B cell (primary cell): ENCODE results near the gene CHD9NB. TPM values are rescaled to one million over a fixed set of nuclear protein-coding genes. Genes with fewer than 3 reads are reported as not detected.

Experiments used
- ATAC-seq: fragments of 200-7000 bp; cut with Tn5 transposase; one replicate; pipeline ENCODE4 v1.10.0; 2021; ENCODE audit warnings: low read depth, mild to moderate bottlenecking, moderate number of reproducible peaks, moderate library complexity
- CTCF ChIA-PET: fragments of 350-600 bp; sonication (Branson Sonifier 250); formaldehyde crosslinking; loops from one replicate; lab custom pipeline; 2021; ENCODE audit warnings: antibody characterized with exemption, inconsistent platforms; lab: Charles Lee
- POLR2A ChIA-PET: fragments of 350-600 bp; sonication (Branson Sonifier 250); formaldehyde crosslinking; loops from one replicate; lab custom pipeline; 2021; ENCODE audit warnings: antibody characterized with exemption; lab: Charles Lee
- DNase-seq: peaks from one replicate; pipeline ENCODE4 v3.0.0; 2013
- H2AFZ ChIP-seq: 2 replicates; pipeline ENCODE4 v1.6.1; 2012; ENCODE audit warnings: mild to moderate bottlenecking, low read depth, low read length; ENCODE audit not compliant: insufficient read depth, poor library complexity, severe bottlenecking
- H3K27ac ChIP-seq, 2 donors: 1 replicate in 1 of 2; 2 replicates in 1 of 2; pipeline ENCODE4 v1.5.1; 2012 to 2013; ENCODE audit warnings: low read length in 2 of 2, mild to moderate bottlenecking in 2 of 2, moderate library complexity in 1 of 2
- H3K27me3 ChIP-seq, 4 experiments: fragments of 200-600 bp in 1 of 4; sonication (generic) in 1 of 4; replicated peaks in 1 of 4; 1 replicate in 2 of 4; 2 replicates in 2 of 4; pipeline versions ENCODE4 v1.6.1 to v1.7.0; 2013 to 2016; ENCODE audit warnings: low read length in 3 of 4, mild to moderate bottlenecking in 2 of 4, mixed read lengths in 1 of 4, moderate library complexity in 1 of 4; ENCODE audit not compliant: insufficient read depth in 4 of 4, control insufficient read depth in 3 of 4; ENCODE audit errors: control extremely low read depth in 1 of 4
- H3K36me3 ChIP-seq, 2 experiments: replicated peaks in 1 of 2; 1 replicate in 1 of 2; 2 replicates in 1 of 2; pipeline versions ENCODE4 v1.6.1 to v1.7.1; 2013; ENCODE audit warnings: low read length in 1 of 2; ENCODE audit not compliant: insufficient read depth in 2 of 2, control insufficient read depth in 1 of 2; ENCODE audit errors: control extremely low read depth in 1 of 2, extremely low read depth in 1 of 2
- H3K4me1 ChIP-seq, 2 donors: fragments of 200-600 bp in 1 of 2; sonication (generic) in 1 of 2; 1 replicate in 1 of 2; 2 replicates in 1 of 2; pipeline versions ENCODE4 v1.5.1 to v1.6.1; 2013 to 2017; ENCODE audit warnings: low read length in 2 of 2; ENCODE audit not compliant: control insufficient read depth in 2 of 2, insufficient read depth in 2 of 2
- H3K4me2 ChIP-seq: replicated peaks from 2 replicates; pipeline ENCODE3; 2012; ENCODE audit warnings: mild to moderate bottlenecking, low read depth, low read length; ENCODE audit not compliant: poor library complexity, severe bottlenecking
- H3K4me3 ChIP-seq, 5 experiments: fragments of 200-600 bp in 1 of 5; sonication (generic) in 1 of 5; 1 replicate in 3 of 5; 2 replicates in 2 of 5; pipeline versions ENCODE4 v1.5.1 to v1.7.0; 2011 to 2016; ENCODE audit warnings: low read length in 4 of 5, mild to moderate bottlenecking in 4 of 5, low read depth in 2 of 5, control low read depth in 1 of 5, moderate library complexity in 1 of 5; ENCODE audit not compliant: insufficient read depth in 1 of 5; ENCODE audit errors: control extremely low read depth in 1 of 5, extremely low read depth in 1 of 5
- H3K79me2 ChIP-seq: fragments of 200-600 bp; sonication (generic); one replicate; pipeline ENCODE4 v1.6.0; 2016; ENCODE audit warnings: low read length; ENCODE audit not compliant: control insufficient read depth, insufficient read depth
- H3K9ac ChIP-seq: fragments of 200-600 bp; sonication (generic); 2 replicates; pipeline ENCODE4 v1.6.1; 2017; ENCODE audit warnings: mild to moderate bottlenecking, low read length, moderate library complexity
- H3K9me3 ChIP-seq, 3 donors: one replicate each; pipeline versions ENCODE4 v1.6.1 to v1.7.1; 2013; ENCODE audit warnings: low read length in 2 of 3; ENCODE audit not compliant: control insufficient read depth in 2 of 3, insufficient read depth in 1 of 3; ENCODE audit errors: control extremely low read depth in 1 of 3
- H4K20me1 ChIP-seq: 2 replicates; pipeline ENCODE4 v1.6.0; 2012; ENCODE audit warnings: mild to moderate bottlenecking, low read length; ENCODE audit not compliant: insufficient read depth, control insufficient read depth, poor library complexity, severe bottlenecking
- H3K27ac Mint-ChIP-seq: one replicate; pipeline ENCODE4 v1.8.0; 2021; ENCODE audit warnings: mixed read lengths
- H3K27me3 Mint-ChIP-seq: one replicate; pipeline ENCODE4 v1.8.0; 2021; ENCODE audit warnings: mixed read lengths
- H3K4me1 Mint-ChIP-seq: one replicate; pipeline ENCODE4 v1.8.0; 2021; ENCODE audit warnings: mixed read lengths
- H3K4me3 Mint-ChIP-seq: one replicate; pipeline ENCODE4 v1.8.0; 2021; ENCODE audit warnings: mixed read lengths
- H3K9me3 Mint-ChIP-seq: one replicate; pipeline ENCODE4 v1.8.0; 2022; ENCODE audit warnings: mixed read lengths; ENCODE audit not compliant: insufficient read depth
- EZH2 ChIP-seq: IDR thresholded peaks from 2 replicates; pipeline ENCODE4 v1.6.1; 2012; ENCODE audit warnings: borderline replicate concordance, low read depth, mild to moderate bottlenecking, moderate library complexity, low read length; ENCODE audit not compliant: insufficient read depth, poor library complexity, severe bottlenecking
- WGBS: methylation state at CpG from one replicate; pipeline ENCODE4 v1.1.5; 2013; ENCODE audit warnings: missing lambda C conversion rate; ENCODE audit not compliant: insufficient coverage; 5-methylcytosine and 5-hydroxymethylcytosine counted together
- intact Hi-C: fragments of 100-400 bp; cut with micrococcal nuclease; formaldehyde crosslinking; loops from one replicate; pipeline ENCODE4 v1.10.0; 2022
- polyA plus RNA-seq: library from polyadenylated mRNA; depleted of rRNA; stranded (reverse); fragments of >200 nt; gene quantifications from 2 replicates; pipeline ENCODE4 v1.2.3, GENCODE V29; 2012
- total RNA-seq, 2 donors: library from RNA; stranded (reverse); fragments of 120-200 nt in 1 of 2; gene quantifications; 1 replicate in 1 of 2; 2 replicates in 1 of 2; pipeline versions ENCODE4 v1.2.3 to v1.2.4, GENCODE V29; 2013 to 2022
- TF ChIP-seq, protein P1 (sequence below): fragments of 200-600 bp; IDR thresholded peaks from one replicate; pipeline ENCODE4 v1.8.0; 2022; ENCODE audit warnings: antibody characterized with exemption, mild to moderate bottlenecking

Gene CHD9NB
- total and polyA plus RNA-seq, 2 donors (not counting 1 experiment from before 2014, with no cell fraction given): not detected

DNA sequence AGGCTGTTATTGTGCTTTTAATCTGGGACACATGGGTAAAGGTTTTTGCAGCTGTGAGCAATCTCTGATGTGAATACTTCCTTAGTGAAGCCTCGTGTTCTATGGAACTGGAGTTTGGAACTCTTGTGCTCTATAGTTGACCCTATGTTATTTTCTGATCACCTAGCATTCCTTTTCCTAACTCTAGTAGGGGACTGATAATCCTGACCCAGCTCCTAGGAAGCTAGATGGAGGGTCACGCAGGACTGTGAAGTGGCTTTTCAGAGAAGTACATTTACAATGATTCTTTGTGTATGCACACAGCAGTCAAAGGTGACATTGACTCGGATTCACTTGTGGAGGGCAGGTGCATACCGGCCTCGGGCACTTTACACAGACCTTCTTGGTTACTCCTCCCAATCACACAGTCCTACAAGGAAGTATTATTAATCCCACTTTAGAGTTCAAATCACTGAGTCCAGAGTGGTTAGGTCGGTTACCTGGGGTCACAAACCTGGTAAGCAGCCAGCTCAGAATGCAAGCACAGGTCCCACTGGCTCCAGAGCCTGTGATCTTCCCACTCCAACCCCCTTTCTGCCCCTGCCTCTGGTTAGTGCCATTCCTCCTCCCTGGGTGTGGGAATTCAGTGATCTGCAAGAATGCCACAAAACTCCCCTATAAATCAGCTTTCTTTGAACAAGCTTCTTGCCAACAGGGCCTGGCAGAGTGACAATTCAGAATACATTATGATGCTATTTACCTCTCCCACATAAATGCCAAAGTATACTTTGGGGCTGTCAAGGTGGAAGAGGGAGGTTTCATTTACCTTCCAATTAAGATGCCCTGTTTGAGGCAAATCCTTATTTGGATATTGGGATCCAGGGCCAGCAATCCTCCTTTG lies 7.1 kb downstream of the CHD9NB start:
- WGBS: 89% methylated on average over 4 of the region's 6 CpGs
- Histone ChIP-seq H3K9ac (no peak overlapping the region), H3K27me3 (peaks cover 0 to 6% (median 2%) of the 10 kb centered on the region in 4 experiments), H3K4me2 (no peak overlapping the region), H3K79me2 (no peaks in the 10 kb centered on the region), H3K9me3 (no peaks in the 10 kb centered on the region), H2AFZ (no peak overlapping the region), H3K4me3 (no peak overlapping the region), H3K4me1 (peaks cover 0 to 3% of the 10 kb centered on the region in 2 donors), H3K27ac (no peak overlapping the region), H4K20me1 (no peaks in the 10 kb centered on the region), H3K36me3 (no peaks in the 10 kb centered on the region)
- TF ChIP-seq, protein P1, sequence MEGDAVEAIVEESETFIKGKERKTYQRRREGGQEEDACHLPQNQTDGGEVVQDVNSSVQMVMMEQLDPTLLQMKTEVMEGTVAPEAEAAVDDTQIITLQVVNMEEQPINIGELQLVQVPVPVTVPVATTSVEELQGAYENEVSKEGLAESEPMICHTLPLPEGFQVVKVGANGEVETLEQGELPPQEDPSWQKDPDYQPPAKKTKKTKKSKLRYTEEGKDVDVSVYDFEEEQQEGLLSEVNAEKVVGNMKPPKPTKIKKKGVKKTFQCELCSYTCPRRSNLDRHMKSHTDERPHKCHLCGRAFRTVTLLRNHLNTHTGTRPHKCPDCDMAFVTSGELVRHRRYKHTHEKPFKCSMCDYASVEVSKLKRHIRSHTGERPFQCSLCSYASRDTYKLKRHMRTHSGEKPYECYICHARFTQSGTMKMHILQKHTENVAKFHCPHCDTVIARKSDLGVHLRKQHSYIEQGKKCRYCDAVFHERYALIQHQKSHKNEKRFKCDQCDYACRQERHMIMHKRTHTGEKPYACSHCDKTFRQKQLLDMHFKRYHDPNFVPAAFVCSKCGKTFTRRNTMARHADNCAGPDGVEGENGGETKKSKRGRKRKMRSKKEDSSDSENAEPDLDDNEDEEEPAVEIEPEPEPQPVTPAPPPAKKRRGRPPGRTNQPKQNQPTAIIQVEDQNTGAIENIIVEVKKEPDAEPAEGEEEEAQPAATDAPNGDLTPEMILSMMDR: no peak
- no peak for TF ChIP-seq EZH2
- ChIA-PET POLR2A (no interaction called here), CTCF (interaction anchor here (1.1 kb wide), 1 partner anchor 10 kb away, joined by 3 read pairs; the partner anchor contains the start of gene CHD9)
- ATAC-seq (no peak), DNase-seq (no peak)
- Mint-ChIP-seq H3K27me3 (peaks cover 20% of the 10 kb centered on the region), H3K4me3 (no peak overlapping the region), H3K27ac (no peak overlapping the region), H3K9me3 (no peaks in the 10 kb centered on the region), H3K4me1 (no peaks in the 10 kb centered on the region)
- intact Hi-C loops: no loop called here

DNA sequence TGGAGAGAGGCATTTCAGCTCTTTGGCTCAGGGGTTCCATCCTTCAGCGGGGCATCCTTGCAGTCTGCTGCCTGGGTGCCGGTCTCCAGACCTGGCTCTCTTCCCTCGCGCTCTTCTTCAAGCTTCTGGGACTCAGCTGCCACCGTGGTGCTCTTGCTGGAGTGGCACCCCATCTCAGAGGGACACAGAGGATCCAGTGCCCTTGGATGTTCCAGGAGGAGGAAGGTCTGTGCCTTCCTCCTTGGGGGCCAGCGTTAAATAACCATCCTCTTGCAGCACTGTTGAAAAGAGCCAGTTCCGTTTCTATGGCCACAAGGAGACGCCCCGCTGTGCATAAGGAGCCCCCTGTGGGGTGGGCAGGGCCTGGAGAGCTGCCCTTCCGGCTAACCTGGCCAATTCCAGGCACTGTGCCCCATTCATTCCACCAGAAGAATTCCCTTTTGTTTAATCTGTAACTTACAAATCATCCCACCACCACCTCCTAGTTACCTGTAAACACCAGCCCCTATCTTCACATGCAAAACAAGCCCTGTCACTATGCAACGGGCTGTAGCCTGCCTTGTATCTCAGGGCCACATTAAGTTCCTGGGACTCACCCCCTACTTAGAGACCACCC lies 8.6 kb downstream of the CHD9NB start:
- Mint-ChIP-seq H3K9me3 (no peaks in the 10 kb centered on the region), H3K27me3 (peaks cover 20% of the 10 kb centered on the region), H3K4me3 (no peak overlapping the region), H3K4me1 (no peaks in the 10 kb centered on the region), H3K27ac (no peak overlapping the region)
- DNase-seq (no peak), ATAC-seq (no peak)
- Histone ChIP-seq H2AFZ (no peak overlapping the region), H3K4me2 (no peak overlapping the region), H3K27me3 (peaks cover 0 to 6% (median 2%) of the 10 kb centered on the region in 4 experiments), H3K9me3 (no peaks in the 10 kb centered on the region), H3K4me1 (peaks cover 0 to 3% of the 10 kb centered on the region in 2 donors), H4K20me1 (no peaks in the 10 kb centered on the region), H3K27ac (no peak overlapping the region), H3K36me3 (no peaks in the 10 kb centered on the region), H3K4me3 (no peak overlapping the region), H3K9ac (no peak overlapping the region), H3K79me2 (no peaks in the 10 kb centered on the region)
- no peak for TF ChIP-seq EZH2
- TF ChIP-seq, protein P1: no peak
- intact Hi-C loops: no loop called here
- CTCF ChIA-PET: no interaction called here
- 79% methylated on average over 10 of the region's 11 CpGs for WGBS
- POLR2A ChIA-PET: no interaction called here
